Measurements from ENCODE around the gene RFX3.

GRCh38 chr9:3277200-3277599 lies 248.6 kb downstream of the RFX3 start:
- TF ChIP-seq CTCF (IDR thresholded peaks at IDR 0.05) = no peak
- TF ChIP-seq POLR2A (IDR thresholded peaks at IDR 0.05) = no peak
- no peak for TF ChIP-seq EP300 (IDR thresholded peaks at IDR 0.05)
